SJCRH30 (cell line): ENCODE measurements around the gene ADIPOR2. TPM values are rescaled to one million over a fixed set of nuclear protein-coding genes. Genes with fewer than 3 reads are reported as not detected.

Experiments
- DNase-seq, 2 experiments: peaks; one replicate each; pipeline ENCODE4 v3.0.0-alpha.2; 2015 to 2020
- H3K27ac ChIP-seq: fragments of 250-450 bp; sonication (Bioruptor Pico); 2 replicates; pipeline ENCODE4 v1.5.1; 2020; ENCODE audit warnings: mild to moderate bottlenecking, moderate library complexity
- H3K27me3 ChIP-seq: fragments of 250-450 bp; sonication (Bioruptor Pico); 2 replicates; pipeline ENCODE4 v1.5.1; 2020; ENCODE audit warnings: mild to moderate bottlenecking, moderate library complexity
- H3K36me3 ChIP-seq: fragments of 250-450 bp; sonication (Bioruptor Pico); 2 replicates; pipeline ENCODE4 v1.5.1; 2020; ENCODE audit warnings: mild to moderate bottlenecking, moderate library complexity
- H3K4me1 ChIP-seq: fragments of 250-450 bp; sonication (Bioruptor Pico); 2 replicates; pipeline ENCODE4 v1.5.1; 2020; ENCODE audit warnings: mild to moderate bottlenecking, moderate library complexity
- H3K4me3 ChIP-seq: fragments of 250-450 bp; sonication (Bioruptor Pico); 2 replicates; pipeline ENCODE4 v1.5.1; 2020; ENCODE audit warnings: mild to moderate bottlenecking, moderate library complexity
- H3K9me3 ChIP-seq: fragments of 250-450 bp; sonication (Bioruptor Pico); replicated peaks from 2 replicates; pipeline ENCODE4 v1.5.1; 2020; ENCODE audit warnings: mild to moderate bottlenecking, moderate library complexity
- total RNA-seq: library from RNA; depleted of rRNA; stranded (reverse); fragments of >200 nt; shearing (Covaris generic); gene quantifications from 2 replicates; pipeline ENCODE4 v1.2.3, GENCODE V29; 2014

Gene ADIPOR2
- total RNA-seq, 1 experiment from 2014 or later = 62.5 TPM

DNA sequence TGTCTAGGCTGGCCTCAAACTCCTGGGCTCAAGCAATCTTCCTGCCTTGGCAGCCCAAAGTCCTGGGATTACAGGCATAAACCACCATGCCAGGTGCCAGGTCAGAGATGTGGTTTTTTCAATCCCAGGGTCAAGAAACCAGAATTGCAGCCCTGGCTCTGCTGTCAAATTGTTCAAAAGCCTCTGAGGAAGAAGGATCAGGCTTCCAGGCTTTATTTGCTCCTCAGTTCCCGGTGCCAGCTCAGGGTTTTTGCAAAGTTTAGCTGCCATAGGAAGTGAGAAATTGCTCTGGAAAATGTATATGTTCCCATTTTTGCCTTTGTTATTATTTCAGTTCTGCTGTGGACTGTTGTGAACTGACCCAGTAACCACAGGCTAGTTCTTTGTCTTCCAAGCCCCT lies 33.2 kb upstream of the ADIPOR2 start:
- Histone ChIP-seq H3K9me3 (no peaks in the 10 kb centered on the region), H3K4me1 (peaks cover 24% of the 10 kb centered on the region), H3K36me3 (no peaks in the 10 kb centered on the region), H3K27ac (no peak overlapping the region), H3K27me3 (no peaks in the 10 kb centered on the region), H3K4me3 (no peak overlapping the region)
- peak; percentile 74 to 87 for DNase-seq

GRCh38 chr12:1660304-1661187 lies 30.3 kb upstream of the ADIPOR2 start:
- no peak overlapping the region for H3K27ac ChIP-seq
- H3K9me3 ChIP-seq = no peaks in the 10 kb centered on the region
- H3K4me3 ChIP-seq = no peak overlapping the region

GRCh38 chr12:1661553-1662335 lies 29.1 kb upstream of the ADIPOR2 start:
- Histone ChIP-seq H3K9me3 (no peaks in the 10 kb centered on the region), H3K4me1 (peaks cover 27% of the 10 kb centered on the region), H3K36me3 (no peaks in the 10 kb centered on the region), H3K27me3 (no peaks in the 10 kb centered on the region), H3K27ac (no peak overlapping the region), H3K4me3 (peak overlapping the region; percentile 58)
- peak; percentile 94 for DNase-seq

More at GRCh38 chr12:1660304-1661187, 30.3 kb upstream of the ADIPOR2 start:
- no peak for DNase-seq
- H3K4me1 ChIP-seq = peaks cover 28% of the 10 kb centered on the region
- H3K27me3 ChIP-seq = no peaks in the 10 kb centered on the region
- no peaks in the 10 kb centered on the region for H3K36me3 ChIP-seq

DNA sequence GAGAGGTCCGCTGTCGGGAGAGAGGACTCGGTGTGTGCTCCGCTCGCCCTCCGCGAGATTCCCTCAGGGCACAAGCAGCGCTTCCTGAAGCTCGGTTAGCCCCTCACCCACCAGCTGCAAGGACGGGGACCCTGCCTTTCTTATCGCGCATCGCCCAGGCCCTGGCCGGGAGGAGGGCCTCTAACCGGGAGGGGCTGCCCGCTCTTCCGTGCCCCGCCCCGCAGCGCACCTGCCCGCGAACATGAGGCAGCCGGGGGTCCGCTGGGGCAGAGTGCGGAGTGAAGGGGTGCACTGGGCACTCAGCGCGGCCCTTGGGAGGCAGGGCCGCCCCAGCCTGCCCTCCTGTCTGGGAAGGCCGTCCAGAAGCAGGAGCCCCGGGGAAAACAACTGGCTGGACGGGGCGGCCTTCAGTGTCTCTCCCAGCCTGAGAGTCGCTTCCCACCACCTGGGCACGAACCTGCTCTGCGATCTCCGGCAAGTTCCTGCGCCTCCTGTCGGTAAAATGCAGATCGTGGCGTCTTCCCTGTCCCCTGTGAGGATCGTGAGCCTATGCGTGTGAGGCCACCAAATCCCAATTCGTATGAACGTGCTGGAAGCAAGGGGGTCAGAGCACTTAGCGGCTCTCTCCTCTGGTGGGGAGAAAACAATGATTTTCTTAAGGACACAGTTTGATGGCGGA lies 28.0 kb upstream of the ADIPOR2 start:
- Histone ChIP-seq H3K27ac (no peak overlapping the region), H3K36me3 (no peaks in the 10 kb centered on the region), H3K27me3 (no peaks in the 10 kb centered on the region), H3K4me1 (peaks cover 15% of the 10 kb centered on the region), H3K9me3 (no peaks in the 10 kb centered on the region), H3K4me3 (no peak overlapping the region)
- DNase-seq = no peak

DNA sequence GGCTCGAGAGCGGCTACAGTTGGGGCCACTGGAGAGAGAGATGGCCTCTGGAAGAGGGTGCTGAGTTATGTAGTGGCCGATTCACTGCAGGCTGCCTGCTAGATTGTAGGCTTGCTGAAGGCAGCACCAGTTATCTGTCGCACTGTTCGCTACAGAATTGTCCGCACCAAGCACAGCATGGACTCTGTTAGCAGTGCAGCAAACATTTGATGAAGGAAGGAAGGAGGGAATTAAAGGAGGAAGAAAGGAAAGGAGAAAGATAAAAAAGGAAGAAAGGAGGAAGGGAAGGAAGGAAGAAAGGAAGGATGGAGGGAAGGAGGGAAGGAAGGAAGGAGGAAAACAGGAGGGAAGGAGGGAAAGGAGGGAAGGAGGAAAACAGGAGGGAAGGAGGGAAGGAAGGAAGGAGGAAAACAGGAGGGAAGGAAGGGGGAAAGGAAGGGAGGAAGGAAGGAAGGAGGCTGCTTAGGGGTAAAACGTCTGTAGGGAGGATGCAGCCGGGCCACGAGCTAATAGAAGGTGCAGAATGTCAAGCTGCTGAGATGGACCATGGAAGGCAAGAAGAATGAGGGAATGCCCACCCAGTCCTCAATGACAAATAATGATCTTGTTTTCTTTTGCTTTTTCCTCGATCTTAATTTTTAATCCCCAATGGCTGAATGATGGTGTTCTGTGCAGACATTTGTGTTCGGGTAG lies 27.3 kb upstream of the ADIPOR2 start:
- no peaks in the 10 kb centered on the region for H3K36me3 ChIP-seq
- H3K4me1 ChIP-seq = peaks cover 12% of the 10 kb centered on the region
- no peak overlapping the region for H3K27ac ChIP-seq
- no peak for DNase-seq
- H3K9me3 ChIP-seq = no peaks in the 10 kb centered on the region
- no peaks in the 10 kb centered on the region for H3K27me3 ChIP-seq
- no peak overlapping the region for H3K4me3 ChIP-seq

GRCh38 chr12:1665366-1665765 lies 25.5 kb upstream of the ADIPOR2 start:
- H3K27ac ChIP-seq = no peak overlapping the region
- no peak overlapping the region for H3K4me3 ChIP-seq
- no peaks in the 10 kb centered on the region for H3K36me3 ChIP-seq
- H3K9me3 ChIP-seq = no peaks in the 10 kb centered on the region
- H3K4me1 ChIP-seq = peaks cover 13% of the 10 kb centered on the region
- no peak for DNase-seq
- no peaks in the 10 kb centered on the region for H3K27me3 ChIP-seq

GRCh38 chr12:1666215-1666614 lies 24.7 kb upstream of the ADIPOR2 start:
- Histone ChIP-seq H3K4me1 (peaks cover 10% of the 10 kb centered on the region), H3K36me3 (no peaks in the 10 kb centered on the region), H3K27me3 (no peaks in the 10 kb centered on the region), H3K27ac (no peak overlapping the region), H3K9me3 (no peaks in the 10 kb centered on the region), H3K4me3 (no peak overlapping the region)
- no peak for DNase-seq

- no peaks in the 10 kb centered on the region for H3K9me3 ChIP-seq
- H3K27ac ChIP-seq = no peak overlapping the region
- H3K27me3 ChIP-seq = no peaks in the 10 kb centered on the region
- H3K4me1 ChIP-seq = peaks cover 10% of the 10 kb centered on the region
- no peaks in the 10 kb centered on the region for H3K36me3 ChIP-seq
- DNase-seq = no peak
- no peak overlapping the region for H3K4me3 ChIP-seq
These were observed 24.1 kb upstream of the ADIPOR2 start for GRCh38 chr12:1666685-1667162.

- Histone ChIP-seq H3K27me3 (no peaks in the 10 kb centered on the region), H3K4me1 (peaks cover 10% of the 10 kb centered on the region), H3K27ac (no peak overlapping the region), H3K4me3 (peak overlapping the region; percentile 32), H3K9me3 (no peaks in the 10 kb centered on the region), H3K36me3 (no peaks in the 10 kb centered on the region)
- peak in 1 of 2 experiments; percentile 51 for DNase-seq
These were observed 21.9 kb upstream of the ADIPOR2 start for GRCh38 chr12:1668833-1669543.

GRCh38 chr12:1670358-1671268 lies 20.3 kb upstream of the ADIPOR2 start:
- Histone ChIP-seq H3K9me3 (no peaks in the 10 kb centered on the region), H3K4me3 (no peak overlapping the region), H3K27ac (no peak overlapping the region), H3K4me1 (0 out of 2 replicates have a peak, but pooled peaks cover 6% of the 10 kb centered on the region), H3K27me3 (no peaks in the 10 kb centered on the region), H3K36me3 (no peaks in the 10 kb centered on the region)
- DNase-seq = no peak

- H3K27ac ChIP-seq = no peak overlapping the region
- H3K4me3 ChIP-seq = no peak overlapping the region
- H3K27me3 ChIP-seq = no peaks in the 10 kb centered on the region
- no peaks in the 10 kb centered on the region for H3K9me3 ChIP-seq
- no peaks in the 10 kb centered on the region for H3K36me3 ChIP-seq
- DNase-seq = no peak
- H3K4me1 ChIP-seq = no peaks in the 10 kb centered on the region; the same call in 1 of the 2 replicates
These were observed 14.8 kb upstream of the ADIPOR2 start for GRCh38 chr12:1676043-1676442.

- no peaks in the 10 kb centered on the region for H3K27me3 ChIP-seq
- no peaks in the 10 kb centered on the region; the same call in 1 of the 2 replicates for H3K4me1 ChIP-seq
- H3K27ac ChIP-seq = no peak overlapping the region
- no peaks in the 10 kb centered on the region for H3K36me3 ChIP-seq
- DNase-seq = no peak
- no peak overlapping the region for H3K4me3 ChIP-seq
- no peaks in the 10 kb centered on the region for H3K9me3 ChIP-seq
These were observed 9.9 kb upstream of the ADIPOR2 start for GRCh38 chr12:1680804-1681492.
